Gastrocnemius medialis (tissue), 4 donors: ENCODE results near the gene SFTPA2.

Experiments used
- POLR2A ChIP-seq, 2 donors: fragments of 450-650 bp; IDR thresholded peaks; one replicate each; pipeline ENCODE4 v1.6.1; 2017; ENCODE audit warnings: antibody characterized with exemption in 2 of 2, mild to moderate bottlenecking in 2 of 2, moderate library complexity in 2 of 2
- TF ChIP-seq, protein P1 (sequence below), 5 experiments: fragments of 450-650 bp in 3 of 5; fragments of 200-600 bp in 2 of 5; sonication (generic) in 2 of 5; IDR thresholded peaks in 4 of 5; conservative IDR thresholded peaks in 1 of 5; 1 replicate in 4 of 5; 2 replicates in 1 of 5; pipeline ENCODE4 v1.5.1; 2016 to 2019; ENCODE audit warnings: antibody characterized with exemption in 5 of 5, mild to moderate bottlenecking in 3 of 5, moderate library complexity in 3 of 5

DNA sequence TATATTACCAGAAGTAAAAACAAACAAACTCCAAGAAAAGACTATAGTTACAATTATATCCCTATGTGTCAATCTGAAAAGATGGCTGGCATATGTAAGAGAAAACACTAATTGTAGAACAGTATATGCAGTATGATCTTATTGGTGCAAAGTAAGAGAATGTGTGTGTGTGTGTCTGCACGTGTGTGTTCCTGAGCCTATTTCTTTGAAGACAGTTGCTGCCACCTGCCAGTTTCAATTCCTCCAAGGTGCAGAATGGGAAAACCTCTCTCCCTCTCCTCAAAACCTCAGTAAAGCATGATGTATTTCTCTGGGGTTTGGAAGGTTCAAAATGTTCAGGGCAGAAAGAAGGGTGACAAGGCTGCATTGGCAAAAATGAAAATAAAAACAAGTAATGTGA, 41.7 kb upstream of the SFTPA2 start:
- TF ChIP-seq, protein P1, sequence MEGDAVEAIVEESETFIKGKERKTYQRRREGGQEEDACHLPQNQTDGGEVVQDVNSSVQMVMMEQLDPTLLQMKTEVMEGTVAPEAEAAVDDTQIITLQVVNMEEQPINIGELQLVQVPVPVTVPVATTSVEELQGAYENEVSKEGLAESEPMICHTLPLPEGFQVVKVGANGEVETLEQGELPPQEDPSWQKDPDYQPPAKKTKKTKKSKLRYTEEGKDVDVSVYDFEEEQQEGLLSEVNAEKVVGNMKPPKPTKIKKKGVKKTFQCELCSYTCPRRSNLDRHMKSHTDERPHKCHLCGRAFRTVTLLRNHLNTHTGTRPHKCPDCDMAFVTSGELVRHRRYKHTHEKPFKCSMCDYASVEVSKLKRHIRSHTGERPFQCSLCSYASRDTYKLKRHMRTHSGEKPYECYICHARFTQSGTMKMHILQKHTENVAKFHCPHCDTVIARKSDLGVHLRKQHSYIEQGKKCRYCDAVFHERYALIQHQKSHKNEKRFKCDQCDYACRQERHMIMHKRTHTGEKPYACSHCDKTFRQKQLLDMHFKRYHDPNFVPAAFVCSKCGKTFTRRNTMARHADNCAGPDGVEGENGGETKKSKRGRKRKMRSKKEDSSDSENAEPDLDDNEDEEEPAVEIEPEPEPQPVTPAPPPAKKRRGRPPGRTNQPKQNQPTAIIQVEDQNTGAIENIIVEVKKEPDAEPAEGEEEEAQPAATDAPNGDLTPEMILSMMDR (IDR thresholded peaks at IDR 0.05 in 4 of 5, conservative IDR thresholded peaks at IDR 0.05 in 1 of 5) = no peak
- no peak for TF ChIP-seq POLR2A (IDR thresholded peaks at IDR 0.05)
